Activated T-helper 1 cell treated with anti-CD3 and anti-CD28 coated beads, Interleukin-12 subunit alpha, Interleukin-12 subunit beta, Interleukin-2, Interleukin-4 antibody, amounts not matched to agents 30 ng/mL and 10 ng/mL and 1 ng/mL, durations not matched to agents 14 hours and 24 hours and 36 hours (primary cell): ENCODE measurements around the gene UBE2R2. TPM values are rescaled to one million over a fixed set of nuclear protein-coding genes. Genes with fewer than 3 reads are reported as not detected.
"Not testable (repeated sequence)": the region's sequence is repeated elsewhere in the genome, so short reads cannot be mapped to it uniquely, and the experiment has no call there.

Source experiments
- DNase-seq: peaks from one replicate; pipeline ENCODE4 v3.0.0; 2021; ENCODE audit warnings: low spot score
- H3K27ac Mint-ChIP-seq: one replicate; pipeline ENCODE4 v1.8.0; 2021; ENCODE audit warnings: mild to moderate bottlenecking, mixed read lengths
- H3K27me3 Mint-ChIP-seq: one replicate; pipeline ENCODE4 v1.8.0; 2022; ENCODE audit warnings: mild to moderate bottlenecking, moderate library complexity, mixed read lengths; ENCODE audit not compliant: insufficient read depth
- H3K36me3 Mint-ChIP-seq: one replicate; pipeline ENCODE4 v1.8.0; 2021; ENCODE audit warnings: low read depth, mixed read lengths
- H3K4me1 Mint-ChIP-seq: one replicate; pipeline ENCODE4 v1.8.0; 2021; ENCODE audit warnings: low read depth, mixed read lengths
- H3K4me3 Mint-ChIP-seq: one replicate; pipeline ENCODE4 v1.8.0; 2021; ENCODE audit warnings: mild to moderate bottlenecking, moderate library complexity, mixed read lengths
- H3K9me3 Mint-ChIP-seq: one replicate; pipeline ENCODE4 v1.8.0; 2021; ENCODE audit warnings: mixed read lengths
- intact Hi-C: fragments of 100-400 bp; cut with micrococcal nuclease; formaldehyde crosslinking; loops from one replicate; pipeline ENCODE4 v1.15.1; 2024
- total RNA-seq: library from RNA; stranded (reverse); gene quantifications from 2 replicates; pipeline ENCODE4 v1.2.3, GENCODE V29; 2022

The UBE2R2 gene
- total RNA-seq, 1 donor from 2014 or later, result 40.0 TPM

DNA sequence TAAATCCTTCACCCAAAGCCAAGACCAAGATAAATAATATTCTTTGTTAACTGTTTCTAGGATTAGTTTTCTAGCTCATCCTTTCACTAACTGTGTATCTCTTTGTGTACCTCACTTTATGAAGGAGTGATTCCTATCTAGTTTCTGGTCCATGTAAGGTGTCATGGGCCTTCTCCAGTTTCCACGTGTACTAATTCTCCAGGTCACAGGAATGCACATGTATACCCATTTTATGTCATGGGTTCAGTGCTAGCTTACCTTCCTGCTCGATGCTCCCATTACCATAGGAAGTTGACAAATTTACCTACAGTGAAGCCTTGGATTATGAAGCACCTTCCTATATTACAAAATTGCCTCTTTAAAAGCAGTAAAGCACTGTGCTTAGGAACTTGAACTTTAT lies 27.5 kb upstream of the UBE2R2 start:
- peaks cover 30% of the 10 kb centered on the region for H3K27me3 Mint-ChIP-seq
- H3K36me3 Mint-ChIP-seq, intact Hi-C loops, H3K9me3 Mint-ChIP-seq, H3K4me1 Mint-ChIP-seq, H3K27ac Mint-ChIP-seq, DNase-seq, H3K4me3 Mint-ChIP-seq: not testable (repeated sequence)

DNA sequence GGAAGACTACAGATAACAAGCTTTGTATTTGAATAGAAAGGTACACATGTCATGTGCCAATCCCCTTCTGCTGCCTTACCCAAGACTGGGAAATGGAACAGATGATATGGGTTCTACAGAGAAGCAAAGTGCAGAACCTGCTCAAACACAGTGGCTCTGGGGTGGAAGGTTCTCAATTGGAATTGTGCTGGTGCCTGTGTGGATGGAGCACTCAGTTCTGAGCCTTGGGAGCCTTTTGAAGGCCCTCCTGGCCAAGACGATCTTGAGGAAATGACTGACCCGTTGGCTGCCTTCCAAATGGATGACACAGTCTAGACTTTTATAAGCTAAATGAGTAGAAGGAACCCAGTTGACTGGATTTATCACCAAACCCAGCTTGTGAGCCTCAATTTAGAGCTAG lies 25.8 kb upstream of the UBE2R2 start:
- no peaks in the 10 kb centered on the region for H3K4me1 Mint-ChIP-seq
- no peaks in the 10 kb centered on the region for H3K9me3 Mint-ChIP-seq
- peaks cover 26% of the 10 kb centered on the region for H3K27me3 Mint-ChIP-seq
- intact Hi-C loops, result no loop called here
- no peak for DNase-seq
- no peaks in the 10 kb centered on the region for H3K36me3 Mint-ChIP-seq
- H3K4me3 Mint-ChIP-seq, result no peak overlapping the region
- H3K27ac Mint-ChIP-seq, result no peak overlapping the region

DNA sequence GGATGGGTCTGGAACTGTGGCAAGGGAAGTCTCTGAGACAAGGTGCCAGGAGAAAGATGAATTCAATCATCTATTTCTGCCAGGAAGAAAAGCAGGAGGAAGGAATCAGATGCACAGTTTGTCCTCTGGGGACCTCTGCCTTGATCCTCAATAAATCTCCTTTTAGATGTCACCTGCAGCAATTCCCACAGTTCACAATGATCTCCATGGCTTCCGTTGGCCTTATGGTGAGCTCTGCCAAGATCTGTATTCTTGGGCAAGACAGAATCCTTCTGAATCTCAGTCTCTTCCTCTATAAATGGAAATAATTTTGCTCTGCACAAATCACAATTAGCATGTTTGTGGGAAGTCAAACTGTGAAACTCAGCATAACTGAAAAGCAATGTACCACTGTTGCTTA lies 23.5 kb upstream of the UBE2R2 start:
- H3K9me3 Mint-ChIP-seq, H3K36me3 Mint-ChIP-seq, H3K4me1 Mint-ChIP-seq, intact Hi-C loops, H3K4me3 Mint-ChIP-seq, DNase-seq, H3K27ac Mint-ChIP-seq: not testable (repeated sequence)
- peaks cover 23% of the 10 kb centered on the region for H3K27me3 Mint-ChIP-seq

DNA sequence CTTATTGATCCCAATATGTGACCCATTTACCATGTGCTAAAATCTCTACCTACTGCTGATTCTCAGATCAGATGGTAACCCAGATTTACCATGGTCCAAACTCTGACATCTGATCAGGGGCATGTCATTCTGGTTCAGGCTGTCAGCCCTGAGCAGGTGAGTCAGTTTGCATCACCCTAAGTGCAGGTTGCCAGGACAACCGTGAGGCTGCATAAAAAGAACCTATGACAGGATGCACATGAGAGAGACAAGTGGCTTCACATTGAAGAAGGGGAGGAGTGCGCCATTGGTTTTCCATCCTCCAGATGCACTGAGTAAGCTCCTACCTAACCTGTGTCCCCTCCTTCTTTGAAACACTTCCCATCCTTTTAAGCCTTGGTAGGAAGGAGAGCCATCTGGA lies 22.4 kb upstream of the UBE2R2 start:
- Mint-ChIP-seq H3K9me3 (no peaks in the 10 kb centered on the region), H3K36me3 (no peaks in the 10 kb centered on the region), H3K27me3 (peaks cover 23% of the 10 kb centered on the region), H3K4me1 (no peaks in the 10 kb centered on the region), H3K27ac (no peak overlapping the region), H3K4me3 (no peak overlapping the region)
- intact Hi-C loops, result no loop called here
- no peak for DNase-seq

DNA sequence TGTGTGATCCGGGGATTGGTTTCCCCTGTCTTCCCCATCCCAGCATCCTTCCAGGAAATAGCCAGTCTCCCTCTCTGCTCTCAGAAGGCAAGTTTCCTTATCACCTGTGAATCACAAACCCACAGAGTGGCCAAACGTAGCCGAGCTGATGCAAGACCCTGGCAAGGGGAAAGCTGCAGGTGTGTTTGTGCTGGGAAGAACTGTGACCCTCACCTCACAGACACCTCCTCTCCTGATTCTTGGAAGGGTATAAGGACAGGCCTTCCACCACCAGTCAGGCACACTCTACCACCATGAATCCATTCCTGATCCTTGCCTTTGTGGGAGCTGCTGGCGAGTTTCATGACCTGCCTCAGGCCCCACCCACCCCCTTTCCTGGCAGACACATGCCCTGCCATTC lies 21.7 kb upstream of the UBE2R2 start, which contains the start of gene PRSS3:
TSS of gene PRSS3 (plus strand) at position 281 of the 400 bp plus-strand sequence. CDS start at position 294, 13 bp downstream.
- Mint-ChIP-seq H3K36me3 (no peaks in the 10 kb centered on the region), H3K9me3 (no peaks in the 10 kb centered on the region), H3K27ac (no peak within 1 kb of the TSS), H3K27me3 (peaks cover 24% of the 10 kb centered on the region), H3K4me1 (no peaks in the 10 kb centered on the region), H3K4me3 (no peak within 1 kb of the TSS)
- intact Hi-C loops, result no loop called here
- no peak for DNase-seq

DNA sequence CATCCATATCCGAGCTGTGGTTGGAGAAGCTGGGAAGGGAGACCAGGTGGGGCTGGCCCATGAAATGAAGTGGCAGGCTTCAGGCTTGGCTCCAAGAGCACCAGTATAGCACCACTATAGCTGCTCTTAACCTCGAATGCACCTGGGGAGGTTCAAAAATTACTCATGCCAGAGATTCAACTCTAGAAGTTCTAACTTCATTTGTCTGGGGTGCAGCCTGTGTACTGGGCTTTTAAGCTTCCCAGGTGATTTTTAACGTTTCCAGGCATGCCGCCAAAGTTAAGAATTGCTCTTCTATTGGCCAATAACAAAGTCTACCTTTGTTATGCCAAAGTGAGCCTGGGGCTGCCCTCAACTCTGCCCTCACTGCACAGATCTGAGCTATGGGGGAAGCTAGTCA lies 21.1 kb upstream of the UBE2R2 start:
- DNase-seq, result no peak
- Mint-ChIP-seq H3K27me3 (peaks cover 24% of the 10 kb centered on the region), H3K9me3 (no peaks in the 10 kb centered on the region), H3K36me3 (no peaks in the 10 kb centered on the region), H3K4me3 (no peak overlapping the region), H3K4me1 (no peaks in the 10 kb centered on the region), H3K27ac (no peak overlapping the region)
- intact Hi-C loops, result no loop called here

DNA sequence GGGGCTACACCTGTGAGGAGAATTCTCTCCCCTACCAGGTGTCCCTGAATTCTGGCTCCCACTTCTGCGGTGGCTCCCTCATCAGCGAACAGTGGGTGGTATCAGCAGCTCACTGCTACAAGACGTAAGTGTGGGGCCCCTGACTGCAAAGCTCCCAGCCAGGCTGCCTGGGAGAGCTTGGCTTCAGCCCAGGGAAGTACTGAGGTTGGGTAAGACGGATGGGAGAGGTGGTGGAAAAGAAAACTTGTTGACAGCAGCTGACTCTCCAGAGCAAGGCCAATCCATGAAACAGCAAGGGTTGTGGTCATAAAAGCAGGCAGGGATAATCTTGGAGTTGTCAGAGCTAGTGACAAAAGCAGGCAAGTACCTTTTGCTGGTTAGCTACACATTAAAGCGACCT lies 20.3 kb upstream of the UBE2R2 start:
- H3K27ac Mint-ChIP-seq, intact Hi-C loops: not testable (repeated sequence)

DNA sequence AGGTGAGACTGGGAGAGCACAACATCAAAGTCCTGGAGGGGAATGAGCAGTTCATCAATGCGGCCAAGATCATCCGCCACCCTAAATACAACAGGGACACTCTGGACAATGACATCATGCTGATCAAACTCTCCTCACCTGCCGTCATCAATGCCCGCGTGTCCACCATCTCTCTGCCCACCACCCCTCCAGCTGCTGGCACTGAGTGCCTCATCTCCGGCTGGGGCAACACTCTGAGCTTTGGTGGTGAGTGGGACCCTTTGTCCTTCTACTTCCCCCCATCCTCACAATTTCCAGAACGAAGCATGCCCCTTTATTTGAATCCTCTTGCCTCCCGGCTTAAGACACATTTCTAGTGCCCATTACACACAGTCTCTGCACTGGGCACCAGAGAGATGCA lies 19.1 kb upstream of the UBE2R2 start:
- intact Hi-C loops, result no loop called here
- Mint-ChIP-seq H3K4me3 (no peak overlapping the region), H3K4me1 (no peaks in the 10 kb centered on the region), H3K27me3 (peaks cover 24% of the 10 kb centered on the region), H3K9me3 (no peaks in the 10 kb centered on the region), H3K27ac (no peak overlapping the region), H3K36me3 (no peaks in the 10 kb centered on the region)
- DNase-seq, result no peak

More for the DNA sequence above, 20.3 kb upstream of the UBE2R2 start:
- H3K27me3 Mint-ChIP-seq, result peaks cover 24% of the 10 kb centered on the region
- not testable (repeated sequence) for H3K4me3 Mint-ChIP-seq, H3K36me3 Mint-ChIP-seq, H3K4me1 Mint-ChIP-seq, DNase-seq, H3K9me3 Mint-ChIP-seq

DNA sequence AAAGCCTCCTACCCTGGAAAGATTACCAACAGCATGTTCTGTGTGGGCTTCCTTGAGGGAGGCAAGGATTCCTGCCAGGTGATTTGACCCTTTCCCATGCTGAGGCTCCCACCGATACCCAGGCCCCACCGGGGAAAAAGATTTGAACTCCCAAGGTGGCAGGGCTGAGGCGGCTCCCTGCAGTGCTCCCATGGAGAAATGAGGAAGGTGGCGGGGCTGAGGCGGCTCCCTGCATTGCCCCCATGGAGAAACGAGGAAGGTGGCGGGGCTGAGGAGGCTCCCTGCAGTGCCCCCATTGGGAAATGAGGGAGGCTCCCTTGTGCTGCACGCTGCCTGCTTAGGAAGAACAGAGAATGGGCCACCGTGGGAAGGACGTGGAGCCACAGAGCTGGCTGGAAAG lies 18.4 kb upstream of the UBE2R2 start:
- H3K4me1 Mint-ChIP-seq, result no peaks in the 10 kb centered on the region
- H3K27me3 Mint-ChIP-seq, result peaks cover 27% of the 10 kb centered on the region
- no peak overlapping the region for H3K27ac Mint-ChIP-seq
- no peak for DNase-seq
- no peak overlapping the region for H3K4me3 Mint-ChIP-seq
- H3K9me3 Mint-ChIP-seq, result no peaks in the 10 kb centered on the region
- H3K36me3 Mint-ChIP-seq, result no peaks in the 10 kb centered on the region
- intact Hi-C loops, result no loop called here

DNA sequence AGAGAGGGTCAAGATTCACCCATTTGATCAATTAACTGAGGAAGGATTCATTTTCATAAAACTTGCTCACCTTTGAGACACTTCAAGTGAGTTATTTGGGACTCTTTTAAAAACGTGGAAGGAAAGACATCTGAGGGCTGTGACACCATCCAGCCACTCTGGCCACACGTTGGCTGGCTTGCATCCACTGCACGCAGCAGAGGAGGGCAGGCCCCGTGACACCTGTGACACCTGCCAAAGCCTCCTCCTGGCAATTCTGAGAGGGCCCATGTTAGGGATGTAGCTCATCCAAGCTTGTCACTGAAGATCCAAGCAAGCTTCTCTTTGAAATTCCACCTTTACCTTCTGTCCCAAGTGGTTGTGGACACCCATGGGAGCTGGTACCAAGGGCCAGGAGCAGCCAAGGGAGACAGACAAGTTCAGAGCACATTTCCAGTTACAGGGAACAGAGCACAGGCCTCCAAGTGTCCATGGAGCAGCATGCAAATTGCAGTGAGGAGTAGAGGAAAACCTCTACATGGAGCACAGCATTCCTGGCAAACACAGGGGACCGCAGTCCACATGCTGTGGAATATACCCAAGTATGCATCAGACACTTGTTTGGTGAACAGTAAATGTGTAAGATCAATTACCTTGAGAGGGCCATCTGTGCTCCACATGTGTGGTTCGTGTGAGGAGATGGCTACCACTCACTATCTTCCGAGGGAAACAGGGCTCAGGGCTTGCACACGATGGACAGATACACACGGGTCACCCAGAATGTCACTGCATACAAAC lies 16.8 kb upstream of the UBE2R2 start:
- Mint-ChIP-seq H3K4me3 (no peak overlapping the region), H3K36me3 (no peaks in the 10 kb centered on the region), H3K4me1 (no peaks in the 10 kb centered on the region), H3K27ac (no peak overlapping the region), H3K27me3 (peaks cover 23% of the 10 kb centered on the region), H3K9me3 (no peaks in the 10 kb centered on the region)
- intact Hi-C loops, result no loop called here
- DNase-seq, result no peak

DNA sequence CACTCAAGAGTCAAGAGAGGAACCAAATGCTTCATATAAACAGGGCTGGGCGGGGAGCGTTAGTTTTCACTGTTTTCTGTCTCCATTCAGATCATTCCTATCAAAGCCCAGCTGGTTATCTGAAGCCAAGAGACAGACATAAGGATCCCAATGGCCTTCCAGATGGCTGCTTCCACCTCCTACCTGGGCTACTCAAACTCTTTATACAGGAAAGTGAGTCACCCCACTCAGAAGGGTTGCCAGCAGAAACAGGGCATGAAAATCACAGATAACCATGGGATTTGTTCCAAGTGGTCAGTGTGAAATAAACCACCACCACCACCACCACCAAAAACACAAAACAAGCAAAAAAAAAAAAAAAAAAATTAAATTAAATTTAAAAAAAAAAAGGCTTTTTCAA lies 16.1 kb upstream of the UBE2R2 start:
- intact Hi-C loops, result no loop called here
- Mint-ChIP-seq H3K27ac (no peak overlapping the region), H3K9me3 (no peaks in the 10 kb centered on the region), H3K36me3 (no peaks in the 10 kb centered on the region), H3K27me3 (peaks cover 23% of the 10 kb centered on the region), H3K4me1 (no peaks in the 10 kb centered on the region), H3K4me3 (no peak overlapping the region)
- no peak for DNase-seq

DNA sequence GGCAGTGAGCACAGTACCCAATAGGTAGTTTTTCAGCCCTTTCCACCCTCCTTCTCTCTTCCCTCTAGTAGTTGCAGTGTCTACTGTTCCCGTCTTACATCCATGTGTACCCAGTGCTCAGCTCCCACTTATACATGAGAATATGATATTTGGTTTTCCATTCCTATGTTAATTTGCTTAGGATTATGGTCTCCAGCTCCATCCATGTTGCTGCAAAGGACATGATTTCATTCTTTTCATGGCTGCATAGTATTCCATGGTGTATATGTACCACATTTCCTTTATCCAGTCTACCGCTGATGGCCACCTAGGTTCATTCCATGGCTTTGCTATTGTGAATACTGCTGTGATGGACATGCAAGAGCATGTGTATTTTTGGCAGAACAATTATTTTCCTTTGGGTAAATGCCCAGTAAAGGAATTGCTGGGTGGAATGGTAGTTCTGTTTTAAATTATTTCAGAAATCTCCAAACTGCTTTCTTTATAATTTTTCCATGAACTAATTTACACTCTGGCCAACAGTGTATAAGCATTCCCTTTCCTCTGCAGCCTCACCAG lies 14.9 kb upstream of the UBE2R2 start:
- H3K27ac Mint-ChIP-seq, H3K9me3 Mint-ChIP-seq, H3K36me3 Mint-ChIP-seq, H3K4me3 Mint-ChIP-seq, H3K4me1 Mint-ChIP-seq, DNase-seq, intact Hi-C loops: not testable (repeated sequence)
- peaks cover 23% of the 10 kb centered on the region for H3K27me3 Mint-ChIP-seq

DNA sequence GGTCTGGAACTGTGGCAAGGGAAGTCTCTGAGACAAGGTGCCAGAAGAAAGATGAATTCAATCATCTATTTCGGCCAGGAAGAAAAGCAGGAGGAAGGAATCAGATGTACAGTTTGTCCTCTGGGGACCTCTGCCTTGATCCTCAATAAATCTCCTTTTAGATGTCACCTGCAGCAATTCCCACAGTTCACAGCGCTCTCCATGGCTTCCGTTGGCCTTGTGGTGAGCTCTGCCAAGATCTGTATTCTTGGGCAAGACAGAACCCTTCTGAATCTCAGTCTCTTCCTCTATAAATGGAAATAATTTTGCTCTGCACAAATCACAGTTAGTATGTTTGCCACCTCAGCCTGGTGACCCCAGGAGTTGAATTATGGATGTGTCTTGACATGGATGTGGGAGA lies 12.8 kb upstream of the UBE2R2 start:
- H3K9me3 Mint-ChIP-seq, DNase-seq, H3K4me3 Mint-ChIP-seq, intact Hi-C loops, H3K36me3 Mint-ChIP-seq, H3K4me1 Mint-ChIP-seq, H3K27ac Mint-ChIP-seq: not testable (repeated sequence)
- peaks cover 18% of the 10 kb centered on the region for H3K27me3 Mint-ChIP-seq
